Muscle of arm (tissue), 12 donors: ENCODE results near the gene GUK1. TPM values are rescaled to one million over a fixed set of nuclear protein-coding genes. Genes with fewer than 3 reads are reported as not detected.

ENCODE experiments used
- DNase-seq: peaks from one replicate; pipeline ENCODE4 v3.0.0-alpha.2; 2013
- polyA plus RNA-seq, 12 donors: library from polyadenylated mRNA; unstranded; fragments of 120-200 nt; gene quantifications; one replicate each; pipeline ENCODE4 v1.2.1, GENCODE V29; 2013; ENCODE audit not compliant: insufficient read length in 12 of 12

GUK1 gene
- polyA plus RNA-seq, 12 donors = 96.9 to 181 (median 113) TPM; not detected in 1

- no peak for DNase-seq
Measured at GRCh38 chr1:228146417-228147150, 6.5 kb downstream of the GUK1 start.

GRCh38 chr1:228147151-228147693 lies 7.1 kb downstream of the GUK1 start:
- DNase-seq = no peak

- DNase-seq = no peak
Measured at GRCh38 chr1:228147768-228148167, 7.7 kb downstream of the GUK1 start.

GRCh38 chr1:228148196-228148861 lies 8.2 kb downstream of the GUK1 start:
- no peak for DNase-seq

GRCh38 chr1:228148935-228149405 lies 8.9 kb downstream of the GUK1 start:
- DNase-seq = no peak

- DNase-seq = no peak
Measured at GRCh38 chr1:228149406-228150119, 9.5 kb downstream of the GUK1 start, which contains the start of gene GJC2. GJC2 (plus strand) TSS chr1:228149930; CDS start chr1:228157759, 7,829 bp downstream.

GRCh38 chr1:228150120-228150460 lies 10.0 kb downstream of the GUK1 start:
- no peak for DNase-seq

- DNase-seq = peak; percentile 75
Measured at GRCh38 chr1:228150461-228151179, 10.5 kb downstream of the GUK1 start.

- DNase-seq = no peak
Measured at GRCh38 chr1:228151180-228151925, 11.3 kb downstream of the GUK1 start.

GRCh38 chr1:228152097-228152917 lies 12.2 kb downstream of the GUK1 start:
- no peak for DNase-seq

- no peak for DNase-seq
Measured at GRCh38 chr1:228152918-228153258, 12.8 kb downstream of the GUK1 start.

GRCh38 chr1:228154021-228154669 lies 14.1 kb downstream of the GUK1 start:
- DNase-seq = no peak

GRCh38 chr1:228154670-228155571 lies 14.8 kb downstream of the GUK1 start:
- no peak for DNase-seq

- no peak for DNase-seq
Measured at GRCh38 chr1:228155596-228156514, 15.8 kb downstream of the GUK1 start.

- DNase-seq = no peak
Measured at GRCh38 chr1:228156515-228156881, 16.4 kb downstream of the GUK1 start.

- no peak for DNase-seq
Measured at GRCh38 chr1:228156941-228157728, 17.1 kb downstream of the GUK1 start.

- DNase-seq = no peak
Measured at GRCh38 chr1:228157729-228158126, 17.6 kb downstream of the GUK1 start.
